Measurements from ENCODE around the gene EPAS1.

- no peak for TF ChIP-seq CTCF (IDR thresholded peaks at IDR 0.05; ENCODE audit: low read length)
- no peak for TF ChIP-seq EZH2phosphoT487 (IDR thresholded peaks at IDR 0.05; ENCODE audit: low read length)
Measured at GRCh38 chr2:46337208-46337994, 40.2 kb downstream of the EPAS1 start.

Measured in MM.1S (cell line).